GM23248 (cell line): ENCODE data around the gene DPP10.

Source experiments
- EZH2 ChIP-seq: fragments of 200-600 bp; sonication (generic); IDR thresholded peaks from 2 replicates; pipeline ENCODE4 v1.6.1; 2018; ENCODE audit warnings: antibody characterized with exemption, mild to moderate bottlenecking; ENCODE audit not compliant: insufficient read depth, poor library complexity, severe bottlenecking
- EZH2phosphoT487 ChIP-seq: fragments of 200-600 bp; sonication (generic); IDR thresholded peaks from 2 replicates; pipeline ENCODE4 v1.6.1; 2018; ENCODE audit warnings: antibody characterized with exemption, moderate library complexity, mild to moderate bottlenecking, low read depth; ENCODE audit not compliant: insufficient read depth

DNA sequence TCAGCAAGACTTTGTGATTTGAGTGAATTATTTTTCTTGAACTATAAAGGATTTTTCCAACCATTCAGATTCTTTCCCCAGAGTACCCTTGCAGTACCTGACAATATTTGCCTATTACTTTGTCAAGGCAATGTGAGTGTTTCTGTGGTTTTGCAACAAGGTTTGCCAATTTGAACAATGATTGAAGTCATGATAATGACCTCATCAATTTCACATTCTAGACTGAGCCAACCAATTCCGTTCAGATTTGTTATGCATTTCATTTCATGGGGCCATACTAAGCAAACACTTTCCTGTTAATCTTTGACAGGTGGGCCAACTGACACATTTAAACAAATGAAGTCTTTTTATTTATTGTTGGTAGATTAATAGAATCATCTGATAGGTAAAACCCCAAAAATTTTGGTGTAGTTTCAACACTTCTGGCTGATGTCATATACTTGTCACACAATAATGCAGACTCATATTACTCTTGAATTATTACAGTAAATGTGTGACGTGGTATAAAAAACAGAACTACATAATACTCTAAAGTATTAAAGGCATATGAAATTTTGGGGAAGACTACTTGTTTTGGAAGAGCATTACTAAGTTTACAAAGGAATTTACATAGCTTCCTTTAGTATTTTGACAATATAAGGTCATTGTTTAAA lies 526.4 kb downstream of the DPP10 start:
- TF ChIP-seq EZH2 (no peak), EZH2phosphoT487 (no peak)
